H9 (cell line): ENCODE results near the gene SSUH2. TPM values are rescaled to one million over a fixed set of nuclear protein-coding genes. Genes with fewer than 3 reads are reported as not detected.

ENCODE experiments used
- DNase-seq: peaks from one replicate; pipeline ENCODE4 v3.0.0-alpha.2; 2017
- H2AFZ ChIP-seq: one replicate; pipeline ENCODE4 v1.6.1; 2013; ENCODE audit warnings: mild to moderate bottlenecking, low read length, control low read depth, moderate library complexity
- H2AK5ac ChIP-seq: 2 replicates; pipeline ENCODE4 v1.6.1; 2013; ENCODE audit warnings: low read length, control low read depth, mixed read lengths; ENCODE audit not compliant: insufficient read length
- H2BK120ac ChIP-seq: one replicate; pipeline ENCODE4 v1.6.1; 2013; ENCODE audit warnings: low read depth, mild to moderate bottlenecking, low read length, control low read depth, inconsistent platforms; ENCODE audit not compliant: poor library complexity, severe bottlenecking
- H2BK12ac ChIP-seq: 2 replicates; pipeline ENCODE4 v1.6.1; 2013; ENCODE audit warnings: low read length, control low read depth, mixed read lengths, low read depth; ENCODE audit not compliant: insufficient read length
- H2BK15ac ChIP-seq: 2 replicates; pipeline ENCODE4 v1.6.1; 2013; ENCODE audit warnings: low read depth, low read length, control low read depth
- H2BK20ac ChIP-seq: one replicate; pipeline ENCODE4 v1.6.1; 2013; ENCODE audit warnings: low read depth, mild to moderate bottlenecking, low read length, control low read depth, inconsistent platforms; ENCODE audit not compliant: poor library complexity, severe bottlenecking
- H2BK5ac ChIP-seq: 2 replicates; pipeline ENCODE4 v1.6.1; 2013; ENCODE audit warnings: low read length, control low read depth, mixed read lengths; ENCODE audit not compliant: insufficient read length
- H3K14ac ChIP-seq: 2 replicates; pipeline ENCODE4 v1.6.1; 2013; ENCODE audit warnings: low read length, control low read depth; ENCODE audit not compliant: insufficient read depth
- H3K18ac ChIP-seq: 2 replicates; pipeline ENCODE4 v1.6.1; 2013; ENCODE audit warnings: low read depth, mild to moderate bottlenecking, mixed read lengths, low read length, control low read depth; ENCODE audit not compliant: insufficient read length
- H3K23ac ChIP-seq: 2 replicates; pipeline ENCODE4 v1.6.1; 2013; ENCODE audit warnings: low read length, control low read depth, mixed read lengths, low read depth; ENCODE audit not compliant: insufficient read length
- H3K23me2 ChIP-seq: 2 replicates; pipeline ENCODE4 v1.6.1; 2013; ENCODE audit warnings: low read depth, mild to moderate bottlenecking, mixed read lengths, low read length, control low read depth; ENCODE audit not compliant: insufficient read length, poor library complexity, severe bottlenecking
- H3K27ac ChIP-seq: 2 replicates; pipeline ENCODE4 v1.5.1; 2013; ENCODE audit warnings: low read length, control low read depth, mixed read lengths, low read depth; ENCODE audit not compliant: insufficient read length
- H3K27me3 ChIP-seq: 2 replicates; pipeline ENCODE4 v1.6.1; 2013; ENCODE audit warnings: low read length, control low read depth, inconsistent platforms; ENCODE audit not compliant: insufficient read depth
- H3K4ac ChIP-seq: 2 replicates; pipeline ENCODE4 v1.6.1; 2013; ENCODE audit warnings: low read depth, mild to moderate bottlenecking, control low read depth, inconsistent platforms, low read length, moderate library complexity
- H3K4me1 ChIP-seq: 2 replicates; pipeline ENCODE4 v1.6.1; 2013; ENCODE audit warnings: low read length, control low read depth, inconsistent platforms; ENCODE audit not compliant: insufficient read depth
- H3K4me2 ChIP-seq: 2 replicates; pipeline ENCODE4 v1.6.1; 2013; ENCODE audit warnings: low read length, control low read depth, mixed read lengths; ENCODE audit not compliant: insufficient read length, insufficient read depth
- H3K56ac ChIP-seq: 2 replicates; pipeline ENCODE4 v1.6.1; 2013; ENCODE audit warnings: low read depth, mild to moderate bottlenecking, mixed read lengths, low read length, control low read depth; ENCODE audit not compliant: insufficient read length
- H3K79me1 ChIP-seq: 2 replicates; pipeline ENCODE4 v1.6.1; 2013; ENCODE audit warnings: low read depth, mild to moderate bottlenecking, moderate library complexity, low read length, control low read depth, inconsistent platforms; ENCODE audit not compliant: insufficient read depth, poor library complexity, severe bottlenecking
- H3K79me2 ChIP-seq: 2 replicates; pipeline ENCODE4 v1.6.1; 2013; ENCODE audit warnings: low read length, control low read depth, inconsistent platforms; ENCODE audit not compliant: insufficient read depth
- H3K9ac ChIP-seq: 2 replicates; pipeline ENCODE4 v1.6.1; 2013; ENCODE audit warnings: low read length, control low read depth, mixed read lengths; ENCODE audit not compliant: insufficient read length; ENCODE audit errors: extremely low read depth
- H3K9me3 ChIP-seq: one replicate; pipeline ENCODE4 v1.6.1; 2013; ENCODE audit warnings: low read depth, low read length, inconsistent platforms; ENCODE audit not compliant: control insufficient read depth
- H3T11ph ChIP-seq: one replicate; pipeline ENCODE4 v1.6.1; 2013; ENCODE audit warnings: mild to moderate bottlenecking, low read length, control low read depth, inconsistent platforms
- H4K20me1 ChIP-seq: one replicate; pipeline ENCODE4 v1.6.1; 2013; ENCODE audit not compliant: control insufficient read depth, insufficient read length, insufficient read depth
- H4K5ac ChIP-seq: 2 replicates; pipeline ENCODE4 v1.6.1; 2013; ENCODE audit warnings: low read depth, mild to moderate bottlenecking, mixed read lengths, low read length, control low read depth; ENCODE audit not compliant: insufficient read length
- H4K8ac ChIP-seq: replicated peaks from 2 replicates; pipeline ENCODE4 v1.6.1; 2013; ENCODE audit warnings: low read length, control low read depth, mixed read lengths, low read depth; ENCODE audit not compliant: insufficient read length
- H4K91ac ChIP-seq: 2 replicates; pipeline ENCODE4 v1.6.1; 2013; ENCODE audit warnings: low read depth, mild to moderate bottlenecking, moderate library complexity, mixed read lengths, low read length, control low read depth; ENCODE audit not compliant: insufficient read length
- H3K27ac Mint-ChIP-seq, 3 experiments: 2 replicates in 2 of 3; 3 replicates in 1 of 3; pipeline ENCODE4 v1.8.0; 2020 to 2021; ENCODE audit warnings: mixed read lengths in 3 of 3, mild to moderate bottlenecking in 1 of 3, moderate library complexity in 1 of 3
- H3K27me3 Mint-ChIP-seq: 2 replicates; pipeline ENCODE4 v1.8.0; 2021; ENCODE audit warnings: low read depth, mild to moderate bottlenecking, moderate library complexity, mixed read lengths
- H3K36me3 Mint-ChIP-seq, 3 experiments: 2 replicates in 2 of 3; 3 replicates in 1 of 3; pipeline ENCODE4 v1.8.0; 2020 to 2021; ENCODE audit warnings: low read depth in 3 of 3, mixed read lengths in 3 of 3; ENCODE audit not compliant: insufficient read depth in 1 of 3
- H3K4me1 Mint-ChIP-seq, 2 experiments: 2 replicates each; pipeline ENCODE4 v1.8.0; 2020; ENCODE audit warnings: mixed read lengths in 2 of 2
- H3K4me3 Mint-ChIP-seq, 2 experiments: 2 replicates in 1 of 2; 3 replicates in 1 of 2; pipeline ENCODE4 v1.8.0; 2020 to 2021; ENCODE audit warnings: mild to moderate bottlenecking in 2 of 2, mixed read lengths in 2 of 2, moderate library complexity in 1 of 2
- H3K9me3 Mint-ChIP-seq, 2 experiments: 2 replicates in 1 of 2; 3 replicates in 1 of 2; pipeline ENCODE4 v1.8.0; 2020; ENCODE audit warnings: mild to moderate bottlenecking in 2 of 2, mixed read lengths in 2 of 2, moderate library complexity in 1 of 2
- CTCF ChIP-seq: fragments of 200-600 bp; sonication (generic); conservative IDR thresholded peaks from 3 replicates; pipeline ENCODE4 v1.8.0; 2021; ENCODE audit warnings: antibody characterized with exemption, mild to moderate bottlenecking
- WGBS: extraction: QIAGEN DNeasy Blood & Tissue Kit; methylation state at CpG from one replicate; pipeline ENCODE4 v1.1.7; 2013; ENCODE audit warnings: missing lambda C conversion rate, low lambda C conversion rate, mixed read lengths; ENCODE audit not compliant: insufficient read length; ENCODE audit errors: extremely low coverage; 5-methylcytosine and 5-hydroxymethylcytosine counted together
- total RNA-seq: library from RNA; stranded (reverse); gene quantifications from 2 replicates; pipeline ENCODE4 v1.2.1, GENCODE V29; 2021

SSUH2 gene
- total RNA-seq, 1 experiment from 2014 or later: 0.61 TPM

GRCh38 chr3:8619548-8619947 is 25.1 kb downstream of the SSUH2 start:
- no peak overlapping the region for H3K27ac ChIP-seq
- H4K5ac ChIP-seq: no peak overlapping the region
- peaks cover 10 to 12% of the 10 kb centered on the region in 2 experiments for H3K4me1 Mint-ChIP-seq
- no peak for DNase-seq
- H2BK20ac ChIP-seq: no peak overlapping the region
- H2BK120ac ChIP-seq: no peak overlapping the region
- no peaks in the 10 kb centered on the region for H3K9me3 ChIP-seq
- no peak overlapping the region for H3K4me3 Mint-ChIP-seq
- no peaks in the 10 kb centered on the region for H4K20me1 ChIP-seq
- TF ChIP-seq CTCF: no peak
- H2AFZ ChIP-seq: no peak overlapping the region
- no peaks in the 10 kb centered on the region; the same call in none of the 2 replicates for H3K27me3 Mint-ChIP-seq
- H3K4ac ChIP-seq: no peak overlapping the region
- H3K9me3 Mint-ChIP-seq: peaks cover 5 to 6% of the 10 kb centered on the region in 2 experiments; a peak in 4 of 5 replicates
- no peak overlapping the region for H2AK5ac ChIP-seq
- no peak overlapping the region for H3K56ac ChIP-seq
- H3K23me2 ChIP-seq: no peaks in the 10 kb centered on the region
- no peak overlapping the region for H3K27ac Mint-ChIP-seq
- no peak overlapping the region for H3T11ph ChIP-seq
- no peak overlapping the region for H3K23ac ChIP-seq
- no peak overlapping the region for H3K4me2 ChIP-seq
- H2BK5ac ChIP-seq: no peak overlapping the region
- WGBS: no CpG with 5 or more reads among the region's 7 CpGs
- H4K91ac ChIP-seq: no peak overlapping the region
- H4K8ac ChIP-seq: no peak overlapping the region
- no peak overlapping the region for H3K18ac ChIP-seq
- no peak overlapping the region for H2BK12ac ChIP-seq
- no peak overlapping the region for H2BK15ac ChIP-seq
- H3K36me3 Mint-ChIP-seq: no peaks in the 10 kb centered on the region; a peak in 1 of 7 replicates
- H3K4me1 ChIP-seq: no peaks in the 10 kb centered on the region; the same call in 1 of the 2 replicates
- H3K27me3 ChIP-seq: no peaks in the 10 kb centered on the region
- H3K14ac ChIP-seq: no peak overlapping the region
- no peak overlapping the region for H3K9ac ChIP-seq
- H3K79me2 ChIP-seq: no peaks in the 10 kb centered on the region
- H3K79me1 ChIP-seq: no peaks in the 10 kb centered on the region
